SK-N-SH treated with all-trans-retinoic acid at 6 μM for 48 hours (cell line): ENCODE results near the gene ARHGAP24.
A peak's percentile ranks its signal among the peaks of the same experiment; 100 is the strongest.

Experiments
- ATAC-seq: fragments of 200-7000 bp; cut with Tn5 transposase; 3 replicates; pipeline ENCODE4 v1.9.1; 2020; ENCODE audit warnings: mild to moderate bottlenecking, moderate library complexity
- BACH2 ChIP-seq: fragments of 250-450 bp; sonication (Bioruptor Pico); IDR thresholded peaks from 2 replicates; pipeline ENCODE4 v1.9.0; 2021; ENCODE audit warnings: mild to moderate bottlenecking, borderline replicate concordance
- CSDC2 ChIP-seq: fragments of 250-450 bp; sonication (Bioruptor Pico); IDR thresholded peaks from 2 replicates; pipeline ENCODE4 v1.5.0; 2020; ENCODE audit warnings: mild to moderate bottlenecking, moderate library complexity
- CSRNP3 ChIP-seq: fragments of 250-450 bp; sonication (Bioruptor Pico); IDR thresholded peaks from 2 replicates; pipeline ENCODE4 v1.5.1; 2021; ENCODE audit warnings: mild to moderate bottlenecking, moderate library complexity
- ESRRG ChIP-seq: fragments of 250-450 bp; sonication (Bioruptor Pico); IDR thresholded peaks from 2 replicates; pipeline ENCODE4 v1.6.1; 2021; ENCODE audit warnings: mild to moderate bottlenecking
- GLIS3 ChIP-seq: fragments of 250-450 bp; sonication (Bioruptor Pico); IDR thresholded peaks from 2 replicates; pipeline ENCODE4 v1.5.0; 2020; ENCODE audit warnings: mild to moderate bottlenecking, moderate library complexity
- ISL1 ChIP-seq: fragments of 250-450 bp; sonication (Bioruptor Pico); IDR thresholded peaks from 2 replicates; pipeline ENCODE4 v2.1.2; 2022; ENCODE audit warnings: mild to moderate bottlenecking, moderate library complexity
- OSR1 ChIP-seq: fragments of 250-450 bp; sonication (Bioruptor Pico); IDR thresholded peaks from 2 replicates; pipeline ENCODE4 v1.8.0; 2022; ENCODE audit warnings: moderate library complexity, mild to moderate bottlenecking, inconsistent platforms
- PATZ1 ChIP-seq: fragments of 250-450 bp; sonication (Bioruptor Pico); IDR thresholded peaks from 2 replicates; pipeline ENCODE4 v1.8.0; 2020; ENCODE audit warnings: mild to moderate bottlenecking, moderate library complexity, borderline replicate concordance
- PPARA ChIP-seq: fragments of 250-450 bp; sonication (Bioruptor Pico); IDR thresholded peaks from 2 replicates; pipeline ENCODE4 v1.5.0; 2020; ENCODE audit warnings: mild to moderate bottlenecking, borderline replicate concordance
- RARB ChIP-seq: fragments of 250-450 bp; sonication (Bioruptor Pico); IDR thresholded peaks from 2 replicates; pipeline ENCODE4 v1.8.0; 2021; ENCODE audit warnings: mild to moderate bottlenecking, moderate library complexity
- SNAI2 ChIP-seq: fragments of 250-450 bp; sonication (Bioruptor Pico); IDR thresholded peaks from 2 replicates; pipeline ENCODE4 v1.5.0; 2020; ENCODE audit warnings: mild to moderate bottlenecking, moderate library complexity
- TCF4 ChIP-seq: fragments of 250-450 bp; sonication (Bioruptor Pico); IDR thresholded peaks from 2 replicates; pipeline ENCODE4 v1.8.0; 2021; ENCODE audit warnings: mild to moderate bottlenecking, moderate library complexity, borderline replicate concordance
- TSHZ2 ChIP-seq: fragments of 250-450 bp; sonication (Bioruptor Pico); IDR thresholded peaks from 2 replicates; pipeline ENCODE4 v1.5.0; 2020; ENCODE audit warnings: mild to moderate bottlenecking, moderate library complexity
- ZC3H10 ChIP-seq: fragments of 250-450 bp; sonication (Bioruptor Pico); IDR thresholded peaks from 2 replicates; pipeline ENCODE4 v1.5.1; 2021; ENCODE audit warnings: mild to moderate bottlenecking, moderate library complexity
- ZFP3 ChIP-seq: fragments of 250-450 bp; sonication (Bioruptor Pico); IDR thresholded peaks from 2 replicates; pipeline ENCODE4 v1.5.0; 2020; ENCODE audit warnings: mild to moderate bottlenecking, moderate library complexity
- ZFP30 ChIP-seq: fragments of 450-650 bp; formaldehyde crosslinking; IDR thresholded peaks from 2 replicates; pipeline ENCODE4 v1.5.0; 2022; ENCODE audit warnings: mild to moderate bottlenecking, moderate library complexity
- ZNF565 ChIP-seq: fragments of 450-650 bp; formaldehyde crosslinking; conservative IDR thresholded peaks from 2 replicates; pipeline ENCODE4 v1.5.0; 2020; ENCODE audit warnings: low read depth, mild to moderate bottlenecking, moderate library complexity
- ZNF70 ChIP-seq: fragments of 450-650 bp; formaldehyde crosslinking; IDR thresholded peaks from 2 replicates; pipeline ENCODE4 v1.5.0; 2020; ENCODE audit warnings: mild to moderate bottlenecking, moderate library complexity
- ZNF8 ChIP-seq: fragments of 450-650 bp; formaldehyde crosslinking; IDR thresholded peaks from 2 replicates; pipeline ENCODE4 v1.5.0; 2020; ENCODE audit warnings: mild to moderate bottlenecking, moderate library complexity
- TF ChIP-seq, protein P1 (sequence below): fragments of 250-450 bp; sonication (Bioruptor Pico); IDR thresholded peaks from 2 replicates; pipeline ENCODE4 v1.8.0; 2021; ENCODE audit warnings: low read depth, mild to moderate bottlenecking, moderate library complexity, borderline replicate concordance
- TF ChIP-seq, protein P2 (sequence below): fragments of 250-450 bp; sonication (Bioruptor Pico); IDR thresholded peaks from 2 replicates; pipeline ENCODE4 v1.5.1; 2020; ENCODE audit warnings: low read depth, mild to moderate bottlenecking, moderate library complexity

The ARHGAP24 gene

GRCh38 chr4:85736571-85736970 lies 261.6 kb downstream of the ARHGAP24 start:
- ATAC-seq = no peak
- no peak for TF ChIP-seq SNAI2 (CRISPR knock-in tag)
- no peak for TF ChIP-seq ISL1
- TF ChIP-seq ZC3H10 (CRISPR knock-in tag) = no peak
- TF ChIP-seq TCF4 (CRISPR knock-in tag) = no peak
- no peak for TF ChIP-seq ZFP3 (CRISPR knock-in tag)
- no peak for TF ChIP-seq BACH2 (CRISPR knock-in tag)
- TF ChIP-seq RARB = no peak
- TF ChIP-seq GLIS3 (CRISPR knock-in tag) = no peak
- no peak for TF ChIP-seq ZNF565 (CRISPR knock-in tag)
- no peak for TF ChIP-seq PPARA
- no peak for TF ChIP-seq OSR1 (CRISPR knock-in tag)
- TF ChIP-seq ZFP30 (CRISPR knock-in tag) = no peak
- TF ChIP-seq, protein P1, sequence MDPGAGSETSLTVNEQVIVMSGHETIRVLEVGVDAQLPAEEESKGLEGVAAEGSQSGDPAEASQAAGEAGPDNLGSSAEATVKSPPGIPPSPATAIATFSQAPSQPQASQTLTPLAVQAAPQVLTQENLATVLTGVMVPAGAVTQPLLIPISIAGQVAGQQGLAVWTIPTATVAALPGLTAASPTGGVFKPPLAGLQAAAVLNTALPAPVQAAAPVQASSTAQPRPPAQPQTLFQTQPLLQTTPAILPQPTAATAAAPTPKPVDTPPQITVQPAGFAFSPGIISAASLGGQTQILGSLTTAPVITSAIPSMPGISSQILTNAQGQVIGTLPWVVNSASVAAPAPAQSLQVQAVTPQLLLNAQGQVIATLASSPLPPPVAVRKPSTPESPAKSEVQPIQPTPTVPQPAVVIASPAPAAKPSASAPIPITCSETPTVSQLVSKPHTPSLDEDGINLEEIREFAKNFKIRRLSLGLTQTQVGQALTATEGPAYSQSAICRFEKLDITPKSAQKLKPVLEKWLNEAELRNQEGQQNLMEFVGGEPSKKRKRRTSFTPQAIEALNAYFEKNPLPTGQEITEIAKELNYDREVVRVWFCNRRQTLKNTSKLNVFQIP (CRISPR knock-in tag) = no peak
- TF ChIP-seq CSRNP3 (CRISPR knock-in tag) = no peak
- TF ChIP-seq ESRRG = no peak
- TF ChIP-seq ZNF8 = no peak
- no peak for TF ChIP-seq CSDC2 (CRISPR knock-in tag)
- no peak for TF ChIP-seq ZNF70 (CRISPR knock-in tag)
- TF ChIP-seq PATZ1 (CRISPR knock-in tag) = no peak

GRCh38 chr4:85737254-85737653 lies 262.3 kb downstream of the ARHGAP24 start:
- no peak for ATAC-seq
- no peak for TF ChIP-seq TSHZ2 (CRISPR knock-in tag)
- TF ChIP-seq, protein P2, sequence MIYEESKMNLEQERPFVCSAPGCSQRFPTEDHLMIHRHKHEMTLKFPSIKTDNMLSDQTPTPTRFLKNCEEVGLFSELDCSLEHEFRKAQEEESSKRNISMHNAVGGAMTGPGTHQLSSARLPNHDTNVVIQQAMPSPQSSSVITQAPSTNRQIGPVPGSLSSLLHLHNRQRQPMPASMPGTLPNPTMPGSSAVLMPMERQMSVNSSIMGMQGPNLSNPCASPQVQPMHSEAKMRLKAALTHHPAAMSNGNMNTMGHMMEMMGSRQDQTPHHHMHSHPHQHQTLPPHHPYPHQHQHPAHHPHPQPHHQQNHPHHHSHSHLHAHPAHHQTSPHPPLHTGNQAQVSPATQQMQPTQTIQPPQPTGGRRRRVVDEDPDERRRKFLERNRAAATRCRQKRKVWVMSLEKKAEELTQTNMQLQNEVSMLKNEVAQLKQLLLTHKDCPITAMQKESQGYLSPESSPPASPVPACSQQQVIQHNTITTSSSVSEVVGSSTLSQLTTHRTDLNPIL (CRISPR knock-in tag) = no peak
- no peak for TF ChIP-seq PPARA

DNA sequence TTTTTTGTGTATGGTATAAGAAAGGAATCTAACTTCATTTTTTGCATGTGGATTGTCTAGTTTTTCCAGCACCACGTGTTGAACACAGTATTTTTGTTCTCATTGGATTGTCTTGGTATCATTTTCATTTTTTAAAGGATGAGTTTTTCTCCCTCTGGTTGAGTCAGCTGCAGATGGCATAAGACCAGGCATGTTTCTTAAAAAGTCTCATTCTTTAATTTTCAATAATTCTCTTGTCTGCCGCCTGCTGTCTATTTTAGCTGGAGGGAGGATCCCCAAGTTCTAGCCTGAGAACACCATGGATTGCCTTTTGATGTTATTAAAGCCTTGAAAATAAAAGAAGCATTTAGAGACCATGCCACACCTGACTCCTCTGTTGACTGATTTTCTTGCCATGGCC lies 263.8 kb downstream of the ARHGAP24 start:
- ATAC-seq = no peak
- TF ChIP-seq TCF4 (CRISPR knock-in tag) (no peak), ZFP30 (CRISPR knock-in tag) (no peak), RARB (no peak)

GRCh38 chr4:85740431-85740861 lies 265.5 kb downstream of the ARHGAP24 start:
- ATAC-seq = peak; percentile 34; the same call in 2 of the 3 replicates
- TF ChIP-seq GLIS3 (CRISPR knock-in tag) (no peak), ZNF70 (CRISPR knock-in tag) (no peak), PPARA (no peak), ISL1 (no peak), PATZ1 (CRISPR knock-in tag) (no peak), ZC3H10 (CRISPR knock-in tag) (no peak), RARB (no peak), SNAI2 (CRISPR knock-in tag) (no peak)
- TF ChIP-seq, protein P2 (CRISPR knock-in tag) = no peak
